HepG2 (cell line): ENCODE results near the gene ATP6V1C2. TPM values are rescaled to one million over a fixed set of nuclear protein-coding genes. Genes with fewer than 3 reads are reported as not detected.

Experiments used
- MAFK ChIP-seq, 2 experiments: IDR thresholded peaks in 1 of 2; conservative IDR thresholded peaks in 1 of 2; 2 replicates each; pipeline ENCODE4 v1.6.1; 2011; ENCODE audit warnings: improper control_type of control experiment in 2 of 2, low read length in 2 of 2
- MEF2D ChIP-seq: sonication (generic); formaldehyde crosslinking; IDR thresholded peaks from 2 replicates; pipeline ENCODE4 v1.5.1; 2020; ENCODE audit warnings: mild to moderate bottlenecking, missing genetic modification reagents
- MYPOP ChIP-seq: sonication (generic); formaldehyde crosslinking; IDR thresholded peaks from 2 replicates; pipeline ENCODE4 v1.8.1; 2023; ENCODE audit warnings: mild to moderate bottlenecking, moderate library complexity, missing genetic modification reagents
- NFYC ChIP-seq: IDR thresholded peaks from 2 replicates; pipeline ENCODE4 v1.6.1; 2016; ENCODE audit warnings: missing genetic modification reagents, missing compliant biosample characterization
- RAD51 ChIP-seq: fragments of 450-650 bp; IDR thresholded peaks from 2 replicates; pipeline ENCODE4 v1.6.1; 2016; ENCODE audit warnings: borderline replicate concordance
- RBM22 ChIP-seq: fragments of 200-400 bp; formaldehyde crosslinking; optimal IDR thresholded peaks from 2 replicates; pipeline ENCODE3; 2017; ENCODE audit warnings: mild to moderate bottlenecking, low read length, moderate library complexity
- ZFP37 ChIP-seq: sonication (generic); formaldehyde crosslinking; IDR thresholded peaks from 2 replicates; pipeline ENCODE4 v1.4.0; 2020; ENCODE audit warnings: missing genetic modification reagents, borderline replicate concordance
- ZFP41 ChIP-seq: sonication (generic); formaldehyde crosslinking; IDR thresholded peaks from 2 replicates; pipeline ENCODE4 v1.4.0; 2020; ENCODE audit warnings: mild to moderate bottlenecking, missing genetic modification reagents, borderline replicate concordance
- ZNF234 ChIP-seq: sonication (generic); formaldehyde crosslinking; conservative IDR thresholded peaks from 2 replicates; pipeline ENCODE4 v1.5.1; 2020; ENCODE audit warnings: mild to moderate bottlenecking, missing genetic modification reagents
- ZNF33B ChIP-seq: sonication (generic); formaldehyde crosslinking; IDR thresholded peaks from 2 replicates; pipeline ENCODE4 v1.5.1; 2020; ENCODE audit warnings: mild to moderate bottlenecking, missing genetic modification reagents
- ZNF547 ChIP-seq: sonication (generic); formaldehyde crosslinking; IDR thresholded peaks from 2 replicates; pipeline ENCODE4 v1.5.1; 2020; ENCODE audit warnings: mild to moderate bottlenecking, missing genetic modification reagents
- ZNF704 ChIP-seq: sonication (generic); formaldehyde crosslinking; IDR thresholded peaks from 2 replicates; pipeline ENCODE4 v1.8.1; 2023; ENCODE audit warnings: mild to moderate bottlenecking, inconsistent platforms, moderate library complexity, missing genetic modification reagents, borderline replicate concordance
- ZNF75D ChIP-seq: sonication (generic); formaldehyde crosslinking; IDR thresholded peaks from 2 replicates; pipeline ENCODE4 v1.8.1; 2023; ENCODE audit warnings: missing genetic modification reagents, mild to moderate bottlenecking, borderline replicate concordance
- ZSCAN25 ChIP-seq: sonication (generic); formaldehyde crosslinking; IDR thresholded peaks from 2 replicates; pipeline ENCODE4 v1.8.0; 2022; ENCODE audit warnings: mild to moderate bottlenecking, missing genetic modification reagents
- polyA plus RNA-seq, 8 experiments: library from polyadenylated mRNA; depleted of rRNA in 3 of 8; stranded (reverse) in 7 of 8; unstranded in 1 of 8; fragments of >200 nt; fragmentation: Illumina TruSeq in 4 of 8; extraction: Trizol in 4 of 8; gene quantifications; 2 replicates each; pipeline versions ENCODE4 v1.2.1 to v1.2.3, GENCODE V29; 2011 to 2016; ENCODE audit warnings: low read depth in 4 of 8, missing spikeins in 1 of 8, mixed read lengths in 1 of 8; ENCODE audit not compliant: insufficient read depth in 1 of 8
- total RNA-seq, 5 experiments: library from RNA; depleted of rRNA; stranded (reverse); fragments of >200 nt; fragmentation: Illumina TruSeq; extraction: Trizol; gene quantifications; 2 replicates each; pipeline ENCODE4 v1.2.3, GENCODE V29; 2016; ENCODE audit warnings: low read depth in 1 of 5

The ATP6V1C2 gene
- total and polyA plus RNA-seq, 2 of the 13 experiments (the other 11 are each of a cell fraction or from before 2014, with no cell fraction given), result 0.04 to 0.29 TPM

- TF ChIP-seq RAD51 (no peak), ZFP37 (CRISPR knock-in tag) (no peak), MAFK (conservative IDR thresholded peaks at IDR 0.05 in 1 of 2, IDR thresholded peaks at IDR 0.05 in 1 of 2; ENCODE audit: low read length in 2 of 2) (no peak), MYPOP (no peak), ZNF75D (CRISPR knock-in tag) (no peak), NFYC (CRISPR knock-in tag) (0 out of 2 replicates have a peak, but pooled peaks have one; percentile 18), ZNF234 (CRISPR knock-in tag) (no peak), RBM22 (no peak), ZNF704 (CRISPR knock-in tag) (no peak), MEF2D (CRISPR knock-in tag) (peak; percentile 25; the same call in 1 of the 2 replicates), ZSCAN25 (CRISPR knock-in tag) (0 out of 2 replicates have a peak, but pooled peaks have one; percentile 8), ZFP41 (CRISPR knock-in tag) (no peak), ZNF33B (CRISPR knock-in tag) (0 out of 2 replicates have a peak, but pooled peaks have one; percentile 20), ZNF547 (no peak)
Measured at GRCh38 chr2:10810202-10811161, 89.1 kb downstream of the ATP6V1C2 start (continued).
